ENCODE data around the gene MAB21L3.

The MAB21L3 gene

GRCh38 chr1:116091083-116091482, 20.1 kb upstream of the MAB21L3 start:
- no CpG with 5 or more reads among the region's 1 CpG for WGBS
- no peaks in the 10 kb centered on the region for H3K36me3 ChIP-seq (ENCODE audit: insufficient read depth, low read length)

DNA sequence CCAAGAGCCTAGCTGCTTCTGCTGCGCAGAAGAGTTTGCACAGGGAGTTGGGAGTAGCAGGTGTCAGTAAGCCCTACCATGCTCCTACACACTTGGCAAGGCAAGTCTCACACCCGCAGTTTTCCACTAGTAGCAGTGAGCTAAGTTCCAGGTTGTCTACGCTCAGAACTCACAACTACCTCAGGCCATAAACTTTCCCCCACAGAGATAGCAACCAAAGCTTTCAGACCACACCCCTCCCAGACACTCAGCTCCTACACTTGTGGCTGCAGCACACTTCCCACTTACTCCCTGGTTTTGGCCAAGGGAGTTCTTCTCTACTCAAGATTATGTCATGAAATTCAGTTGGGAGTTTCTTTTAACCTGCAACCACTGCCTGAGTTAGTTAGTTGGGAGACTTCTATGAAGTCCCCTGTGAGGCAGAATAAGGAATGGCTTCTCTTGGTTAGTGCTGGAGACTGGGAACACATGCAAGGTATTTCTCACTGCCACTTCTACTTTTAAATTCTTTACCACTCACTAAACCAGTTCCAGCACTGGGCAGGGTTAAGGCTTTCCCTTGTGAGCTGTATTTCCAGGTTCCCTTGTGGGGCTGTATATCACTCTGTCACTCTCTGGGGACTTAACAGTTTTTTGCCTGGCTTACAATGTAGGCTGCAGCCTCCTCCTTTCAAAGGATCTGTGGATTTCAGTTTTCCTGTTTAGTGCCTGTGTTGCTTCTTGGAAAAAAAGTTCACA, 18.3 kb upstream of the MAB21L3 start:
- Histone ChIP-seq H3K4me3 (ENCODE audit: low read length) (no peak overlapping the region), H3K27me3 (ENCODE audit: insufficient read depth, low read length) (no peaks in the 10 kb centered on the region), H3K4me1 (ENCODE audit: insufficient read depth, low read length) (no peaks in the 10 kb centered on the region), H3K36me3 (ENCODE audit: insufficient read depth, low read length) (no peaks in the 10 kb centered on the region), H3K27ac (ENCODE audit: low read depth, low read length) (no peak overlapping the region), H3K9me3 (ENCODE audit: insufficient read depth, low read depth, low read length) (peaks cover 28% of the 10 kb centered on the region), H3K9ac (ENCODE audit: low read depth, low read length) (no peak overlapping the region)
- WGBS: 63% methylated on average over 3 of the region's 3 CpGs

More at GRCh38 chr1:116091083-116091482, 20.1 kb upstream of the MAB21L3 start:
- Histone ChIP-seq H3K9ac (ENCODE audit: low read depth, low read length) (no peak overlapping the region), H3K4me1 (ENCODE audit: insufficient read depth, low read length) (no peaks in the 10 kb centered on the region), H3K9me3 (ENCODE audit: insufficient read depth, low read depth, low read length) (peaks cover 27% of the 10 kb centered on the region), H3K27me3 (ENCODE audit: insufficient read depth, low read length) (no peaks in the 10 kb centered on the region), H3K4me3 (ENCODE audit: low read length) (no peak overlapping the region), H3K27ac (ENCODE audit: low read depth, low read length) (no peak overlapping the region)

DNA sequence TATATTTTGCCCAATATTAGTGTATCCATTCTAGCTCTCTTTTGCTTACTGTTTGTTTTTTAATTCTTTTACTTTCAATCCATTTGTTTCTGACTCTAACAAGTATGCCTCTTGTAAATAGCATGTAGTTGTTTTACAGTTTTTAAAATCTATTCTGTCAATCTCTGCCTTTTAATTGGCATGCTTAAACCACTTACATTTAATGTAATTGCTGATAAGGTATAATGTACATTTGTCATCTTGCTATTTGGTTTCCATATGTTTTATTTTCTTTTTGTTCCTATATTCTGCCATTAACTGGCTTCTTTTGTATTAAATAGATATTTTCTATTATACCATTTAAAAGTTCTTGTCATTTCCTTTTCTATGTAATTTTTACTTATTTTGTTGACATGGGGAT, 16.2 kb upstream of the MAB21L3 start:
- H3K27ac ChIP-seq (ENCODE audit: low read depth, low read length): no peak overlapping the region
- H3K9me3 ChIP-seq (ENCODE audit: insufficient read depth, low read depth, low read length): peaks cover 23% of the 10 kb centered on the region
- H3K4me1 ChIP-seq (ENCODE audit: insufficient read depth, low read length): no peaks in the 10 kb centered on the region
- no peak overlapping the region for H3K4me3 ChIP-seq (ENCODE audit: low read length)
- H3K9ac ChIP-seq (ENCODE audit: low read depth, low read length): no peak overlapping the region
- no peaks in the 10 kb centered on the region for H3K36me3 ChIP-seq (ENCODE audit: insufficient read depth, low read length)
- no peaks in the 10 kb centered on the region for H3K27me3 ChIP-seq (ENCODE audit: insufficient read depth, low read length)

DNA sequence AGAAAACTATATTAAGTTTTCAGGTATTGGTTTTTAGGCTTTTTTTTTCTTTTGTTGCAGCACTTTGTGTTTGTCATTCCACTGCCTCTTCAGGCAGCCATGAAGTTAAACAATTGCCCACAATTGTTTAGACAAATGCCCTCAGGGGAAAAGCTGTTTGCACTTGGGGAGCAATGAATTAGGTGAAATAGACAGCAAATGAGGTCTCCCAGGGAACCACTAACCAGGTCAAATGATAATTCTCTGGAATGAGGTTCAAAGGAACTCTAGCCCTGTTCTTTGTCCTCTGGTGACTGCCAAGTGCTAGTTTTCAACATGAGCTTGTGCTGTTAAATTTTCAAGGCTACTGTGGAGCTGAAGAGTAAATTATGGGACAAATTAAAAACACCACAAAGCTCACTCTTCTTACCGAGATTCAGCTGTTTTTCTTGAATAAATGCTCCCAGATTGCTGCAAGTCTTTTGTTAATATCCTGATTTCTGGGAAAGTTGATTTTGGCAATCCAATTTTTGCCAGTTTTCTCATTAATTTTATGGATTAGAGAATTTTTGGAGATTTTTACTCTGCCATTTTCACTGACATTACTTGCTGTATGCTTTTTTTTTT, 15.1 kb upstream of the MAB21L3 start:
- Histone ChIP-seq H3K27ac (ENCODE audit: low read depth, low read length) (no peak overlapping the region), H3K9ac (ENCODE audit: low read depth, low read length) (no peak overlapping the region), H3K4me3 (ENCODE audit: low read length) (no peak overlapping the region), H3K9me3 (ENCODE audit: insufficient read depth, low read depth, low read length) (peaks cover 18% of the 10 kb centered on the region), H3K27me3 (ENCODE audit: insufficient read depth, low read length) (no peaks in the 10 kb centered on the region), H3K36me3 (ENCODE audit: insufficient read depth, low read length) (no peaks in the 10 kb centered on the region), H3K4me1 (ENCODE audit: insufficient read depth, low read length) (no peaks in the 10 kb centered on the region)
- WGBS: 93% methylated on average over 1 of the region's 1 CpG

DNA sequence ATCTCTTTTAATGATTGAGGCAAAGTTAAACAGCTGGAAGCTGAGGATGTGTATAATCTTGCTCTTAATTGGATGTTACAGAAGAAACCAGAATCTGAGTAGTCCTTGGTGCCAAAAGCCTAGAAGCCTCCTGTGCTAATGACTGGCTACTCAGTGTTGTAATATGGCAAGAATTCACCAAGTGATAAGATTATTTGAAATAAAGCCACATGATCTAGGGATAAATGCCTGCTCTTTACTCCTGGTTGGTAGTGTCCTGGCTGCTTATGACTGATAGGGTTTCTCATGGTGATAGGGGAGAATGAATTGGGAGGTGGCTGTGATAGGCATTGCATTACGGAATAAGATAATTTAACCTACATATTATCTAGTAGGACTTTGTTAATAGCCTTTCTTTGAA, 13.6 kb upstream of the MAB21L3 start:
- WGBS: no CpG with 5 or more reads among the region's 1 CpG
- Histone ChIP-seq H3K9ac (ENCODE audit: low read depth, low read length) (no peak overlapping the region), H3K36me3 (ENCODE audit: insufficient read depth, low read length) (no peaks in the 10 kb centered on the region), H3K27me3 (ENCODE audit: insufficient read depth, low read length) (no peaks in the 10 kb centered on the region), H3K9me3 (ENCODE audit: insufficient read depth, low read depth, low read length) (peaks cover 18% of the 10 kb centered on the region), H3K4me1 (ENCODE audit: insufficient read depth, low read length) (no peaks in the 10 kb centered on the region), H3K4me3 (ENCODE audit: low read length) (no peak overlapping the region), H3K27ac (ENCODE audit: low read depth, low read length) (no peak overlapping the region)

DNA sequence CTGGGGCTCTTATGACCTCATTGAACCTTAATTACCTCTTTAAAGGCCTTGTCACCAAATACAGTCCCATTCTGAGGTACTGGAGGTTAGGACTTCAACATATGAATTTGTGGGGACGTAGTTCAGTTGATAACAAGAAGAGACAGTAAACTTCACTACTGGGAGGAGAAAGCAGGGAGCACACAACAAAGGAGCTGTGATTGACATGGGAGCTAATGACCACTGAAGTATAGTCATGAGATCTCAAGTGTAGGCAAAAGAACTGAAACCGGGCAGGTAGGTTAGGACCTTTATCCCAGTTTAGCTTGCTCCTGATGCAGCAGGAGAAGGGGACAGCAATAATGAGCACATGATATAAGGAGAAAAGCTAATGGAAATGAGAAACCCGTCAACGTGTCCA, 11.8 kb upstream of the MAB21L3 start:
- H3K27ac ChIP-seq (ENCODE audit: low read depth, low read length): no peak overlapping the region
- H3K9me3 ChIP-seq (ENCODE audit: insufficient read depth, low read depth, low read length): peaks cover 17% of the 10 kb centered on the region
- no peak overlapping the region for H3K9ac ChIP-seq (ENCODE audit: low read depth, low read length)
- no peaks in the 10 kb centered on the region for H3K4me1 ChIP-seq (ENCODE audit: insufficient read depth, low read length)
- H3K36me3 ChIP-seq (ENCODE audit: insufficient read depth, low read length): no peaks in the 10 kb centered on the region
- no peaks in the 10 kb centered on the region for H3K27me3 ChIP-seq (ENCODE audit: insufficient read depth, low read length)
- no peak overlapping the region for H3K4me3 ChIP-seq (ENCODE audit: low read length)
- WGBS: 93% methylated on average over 4 of the region's 4 CpGs

DNA sequence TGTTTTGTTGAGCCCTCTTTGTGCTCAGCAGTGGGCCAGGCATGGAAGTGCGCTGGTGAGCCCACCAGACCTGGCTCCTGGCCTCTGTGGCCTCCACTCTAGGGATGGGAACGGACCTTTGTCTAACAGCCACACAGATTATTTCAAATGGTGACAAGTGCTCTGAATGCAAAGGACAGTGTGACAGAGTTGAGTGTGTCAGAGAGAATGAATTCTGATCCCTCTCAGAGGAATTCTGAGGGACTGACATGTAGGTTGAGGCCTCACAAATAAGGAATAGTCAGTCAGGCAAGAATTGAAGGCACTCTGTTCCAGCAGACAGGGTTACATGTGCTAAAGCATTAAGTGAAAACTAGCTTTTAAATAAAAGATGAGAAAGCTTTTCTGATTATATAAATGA, 11.3 kb upstream of the MAB21L3 start:
- Histone ChIP-seq H3K4me3 (ENCODE audit: low read length) (no peak overlapping the region), H3K27ac (ENCODE audit: low read depth, low read length) (no peak overlapping the region), H3K27me3 (ENCODE audit: insufficient read depth, low read length) (no peaks in the 10 kb centered on the region), H3K9me3 (ENCODE audit: insufficient read depth, low read depth, low read length) (peaks cover 12% of the 10 kb centered on the region), H3K4me1 (ENCODE audit: insufficient read depth, low read length) (no peaks in the 10 kb centered on the region), H3K36me3 (ENCODE audit: insufficient read depth, low read length) (no peaks in the 10 kb centered on the region), H3K9ac (ENCODE audit: low read depth, low read length) (no peak overlapping the region)
- 99% methylated on average over 2 of the region's 2 CpGs for WGBS

- Histone ChIP-seq H3K36me3 (ENCODE audit: insufficient read depth, low read length) (no peaks in the 10 kb centered on the region), H3K27me3 (ENCODE audit: insufficient read depth, low read length) (no peaks in the 10 kb centered on the region), H3K4me3 (ENCODE audit: low read length) (no peak overlapping the region), H3K27ac (ENCODE audit: low read depth, low read length) (no peak overlapping the region), H3K4me1 (ENCODE audit: insufficient read depth, low read length) (no peaks in the 10 kb centered on the region), H3K9me3 (ENCODE audit: insufficient read depth, low read depth, low read length) (no peaks in the 10 kb centered on the region), H3K9ac (ENCODE audit: low read depth, low read length) (no peak overlapping the region)
- 91% methylated on average over 3 of the region's 3 CpGs for WGBS
Measured at GRCh38 chr1:116104667-116105066, 6.5 kb upstream of the MAB21L3 start.

DNA sequence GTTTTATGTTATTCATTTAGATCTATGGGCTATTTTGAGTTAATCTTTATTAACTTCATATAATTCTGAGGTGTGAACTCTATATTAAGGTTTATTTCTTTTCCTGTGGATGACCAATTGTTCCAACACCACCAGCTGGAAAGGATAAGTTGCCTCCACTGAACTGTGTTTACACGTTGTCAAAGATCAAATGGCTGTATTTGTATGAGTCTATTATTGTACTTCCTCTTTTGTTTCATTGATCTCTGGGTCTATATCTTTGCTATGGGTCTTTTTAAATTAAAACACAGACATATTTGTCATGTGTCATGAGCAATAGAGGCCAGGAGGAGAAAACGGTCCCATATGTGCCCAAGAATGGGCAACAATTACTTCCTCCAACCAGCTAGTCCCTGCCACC, 5.2 kb upstream of the MAB21L3 start:
- Histone ChIP-seq H3K4me3 (ENCODE audit: low read length) (no peak overlapping the region), H3K9me3 (ENCODE audit: insufficient read depth, low read depth, low read length) (no peaks in the 10 kb centered on the region), H3K9ac (ENCODE audit: low read depth, low read length) (no peak overlapping the region), H3K4me1 (ENCODE audit: insufficient read depth, low read length) (peaks cover 6% of the 10 kb centered on the region; the same call in 1 of the 2 replicates), H3K36me3 (ENCODE audit: insufficient read depth, low read length) (no peaks in the 10 kb centered on the region), H3K27me3 (ENCODE audit: insufficient read depth, low read length) (no peaks in the 10 kb centered on the region), H3K27ac (ENCODE audit: low read depth, low read length) (no peak overlapping the region)
- WGBS: 94% methylated on average over 2 of the region's 2 CpGs

DNA sequence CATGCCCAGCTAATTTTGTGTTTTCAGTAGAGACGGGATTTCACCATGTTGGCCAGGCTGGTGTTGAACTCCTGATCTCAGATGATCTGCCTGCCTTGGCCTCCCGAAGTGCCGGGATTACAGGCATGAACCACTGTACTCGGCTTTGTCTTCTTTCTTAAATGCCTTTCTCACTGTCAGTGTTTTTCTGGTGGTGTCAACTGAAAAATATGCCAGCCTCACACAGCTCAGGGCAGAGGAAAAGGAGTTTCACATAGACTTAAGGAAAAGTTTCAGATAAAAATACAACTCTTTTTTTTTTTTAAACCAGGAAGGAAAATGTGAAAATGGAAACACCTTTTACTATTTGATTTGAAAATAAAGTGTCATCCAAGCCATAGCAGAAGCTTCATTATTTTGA, 4.6 kb upstream of the MAB21L3 start:
- H3K9me3 ChIP-seq (ENCODE audit: insufficient read depth, low read depth, low read length): no peaks in the 10 kb centered on the region
- no peak overlapping the region for H3K4me3 ChIP-seq (ENCODE audit: low read length)
- H3K27me3 ChIP-seq (ENCODE audit: insufficient read depth, low read length): no peaks in the 10 kb centered on the region
- H3K9ac ChIP-seq (ENCODE audit: low read depth, low read length): no peak overlapping the region
- H3K27ac ChIP-seq (ENCODE audit: low read depth, low read length): no peak overlapping the region
- peaks cover 8% of the 10 kb centered on the region; the same call in 1 of the 2 replicates for H3K4me1 ChIP-seq (ENCODE audit: insufficient read depth, low read length)
- 94% methylated on average over 4 of the region's 4 CpGs for WGBS
- H3K36me3 ChIP-seq (ENCODE audit: insufficient read depth, low read length): no peaks in the 10 kb centered on the region

DNA sequence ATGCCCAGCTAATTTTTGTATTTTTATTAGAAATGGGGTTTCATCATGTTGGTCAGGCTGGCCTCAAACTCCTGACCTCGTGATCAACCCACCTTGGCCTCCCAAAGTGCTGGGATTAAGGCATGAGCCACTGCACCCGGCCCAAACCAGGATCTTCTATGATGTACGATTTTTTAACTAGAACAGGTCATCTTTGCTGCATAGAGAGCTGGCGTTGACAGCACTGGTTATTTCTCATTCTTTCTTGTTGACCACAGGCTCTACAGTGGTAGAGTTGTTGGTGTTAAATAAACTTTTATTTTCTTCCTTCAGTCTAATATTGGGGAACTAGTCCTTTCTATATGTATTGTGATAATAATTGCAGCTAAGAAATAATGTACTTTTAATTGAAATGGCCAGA, 3.8 kb upstream of the MAB21L3 start:
- no peak overlapping the region for H3K27ac ChIP-seq (ENCODE audit: low read depth, low read length)
- H3K4me3 ChIP-seq (ENCODE audit: low read length): no peak overlapping the region
- H3K9me3 ChIP-seq (ENCODE audit: insufficient read depth, low read depth, low read length): no peaks in the 10 kb centered on the region
- WGBS: 89% methylated on average over 4 of the region's 4 CpGs
- H3K36me3 ChIP-seq (ENCODE audit: insufficient read depth, low read length): no peaks in the 10 kb centered on the region
- peaks cover 8% of the 10 kb centered on the region; the same call in 1 of the 2 replicates for H3K4me1 ChIP-seq (ENCODE audit: insufficient read depth, low read length)
- no peak overlapping the region for H3K9ac ChIP-seq (ENCODE audit: low read depth, low read length)
- H3K27me3 ChIP-seq (ENCODE audit: insufficient read depth, low read length): no peaks in the 10 kb centered on the region

All from HUES64 (cell line).